Activated CD8-positive, alpha-beta T cell treated with anti-CD3 and anti-CD28 coated beads for 36 hours (primary cell): Measurements from ENCODE around the gene HJURP. TPM values are rescaled to one million over a fixed set of nuclear protein-coding genes. Genes with fewer than 3 reads are reported as not detected.

ENCODE experiments used
- ATAC-seq: fragments of 200-7000 bp; cut with Tn5 transposase; one replicate; pipeline ENCODE4 v1.10.0; 2021; ENCODE audit warnings: mild to moderate bottlenecking, moderate library complexity
- CTCF ChIA-PET: fragments of 350-600 bp; sonication (Branson Sonifier 250); formaldehyde crosslinking; loops from one replicate; lab custom pipeline; 2021; ENCODE audit warnings: antibody characterized with exemption; lab: Charles Lee
- POLR2A ChIA-PET: fragments of 350-600 bp; sonication (Branson Sonifier 250); formaldehyde crosslinking; loops from one replicate; lab custom pipeline; 2021; ENCODE audit warnings: antibody characterized with exemption; lab: Charles Lee
- DNase-seq: peaks from one replicate; pipeline ENCODE4 v3.0.0-alpha.2; 2020
- H3K27ac Mint-ChIP-seq: one replicate; pipeline ENCODE4 v1.8.0; 2021; ENCODE audit warnings: mild to moderate bottlenecking, mixed read lengths
- H3K27me3 Mint-ChIP-seq: one replicate; pipeline ENCODE4 v1.8.0; 2021; ENCODE audit warnings: mixed read lengths
- H3K36me3 Mint-ChIP-seq: one replicate; pipeline ENCODE4 v1.8.0; 2021; ENCODE audit warnings: low read depth, mixed read lengths
- H3K4me1 Mint-ChIP-seq: one replicate; pipeline ENCODE4 v1.8.0; 2021; ENCODE audit warnings: low read depth, mixed read lengths
- H3K4me3 Mint-ChIP-seq: one replicate; pipeline ENCODE4 v1.8.0; 2021; ENCODE audit warnings: mild to moderate bottlenecking, moderate library complexity, mixed read lengths
- H3K9me3 Mint-ChIP-seq: one replicate; pipeline ENCODE4 v1.8.0; 2021; ENCODE audit warnings: mixed read lengths
- CTCF ChIP-seq: fragments of 200-600 bp; IDR thresholded peaks from one replicate; pipeline ENCODE4 v1.8.0; 2022; ENCODE audit warnings: antibody characterized with exemption, mild to moderate bottlenecking
- intact Hi-C: fragments of 100-400 bp; cut with micrococcal nuclease; formaldehyde crosslinking; loops from one replicate; pipeline ENCODE4 v1.10.0; 2022
- total RNA-seq, 2 experiments: library from RNA; stranded (reverse); gene quantifications; one replicate each; pipeline ENCODE4 v1.2.3, GENCODE V29; 2021

HJURP gene
- total RNA-seq, 2 experiments from 2014 or later: 79.8 to 83.6 TPM

GRCh38 chr2:233837694-233838229, 16.6 kb downstream of the HJURP start:
- ChIA-PET POLR2A (interaction anchor here (1.4 kb wide), 1 partner anchor 17 kb away, joined by 4 read pairs; the partner anchor contains the start of gene HJURP), CTCF (interaction anchor here (0.8 to 2.5 kb wide), 3 partner anchors 20 to 171 kb away, joined by 3 to 8 read pairs (median 3); no protein-coding TSS in a partner anchor)
- Mint-ChIP-seq H3K27me3 (no peaks in the 10 kb centered on the region), H3K9me3 (no peaks in the 10 kb centered on the region), H3K4me1 (peaks cover 11% of the 10 kb centered on the region), H3K4me3 (no peak overlapping the region), H3K36me3 (peaks cover 76% of the 10 kb centered on the region), H3K27ac (no peak overlapping the region)
- TF ChIP-seq CTCF: no peak
- DNase-seq (no peak), ATAC-seq (no peak)
- intact Hi-C loops: no loop called here

- CTCF ChIA-PET: no interaction called here
- H3K27me3 Mint-ChIP-seq: no peaks in the 10 kb centered on the region
- H3K9me3 Mint-ChIP-seq: no peaks in the 10 kb centered on the region
- H3K36me3 Mint-ChIP-seq: peaks cover 65% of the 10 kb centered on the region
- H3K4me3 Mint-ChIP-seq: no peak overlapping the region
- intact Hi-C loops: no loop called here
- POLR2A ChIA-PET: no interaction called here
- no peak for ATAC-seq
- H3K4me1 Mint-ChIP-seq: peaks cover 11% of the 10 kb centered on the region
- TF ChIP-seq CTCF: no peak
- H3K27ac Mint-ChIP-seq: no peak overlapping the region
- DNase-seq: no peak
Measured at GRCh38 chr2:233836359-233836758, 18.0 kb downstream of the HJURP start.

GRCh38 chr2:233835230-233836186, 18.8 kb downstream of the HJURP start:
- Mint-ChIP-seq H3K4me3 (no peak overlapping the region), H3K36me3 (peaks cover 57% of the 10 kb centered on the region), H3K4me1 (peaks cover 8% of the 10 kb centered on the region), H3K9me3 (no peaks in the 10 kb centered on the region), H3K27me3 (no peaks in the 10 kb centered on the region), H3K27ac (no peak overlapping the region)
- intact Hi-C loops: no loop called here
- no peak for TF ChIP-seq CTCF
- POLR2A ChIA-PET: no interaction called here
- DNase-seq (no peak), ATAC-seq (no peak)
- CTCF ChIA-PET: no interaction called here

GRCh38 chr2:233833345-233833744, 21.0 kb downstream of the HJURP start:
- POLR2A ChIA-PET: interaction anchor here (1.7 kb wide), 1 partner anchor 9 kb away, joined by 4 read pairs; no protein-coding TSS in a partner anchor

More at GRCh38 chr2:233833345-233833744, 21.0 kb downstream of the HJURP start:
- Mint-ChIP-seq H3K27me3 (no peaks in the 10 kb centered on the region), H3K27ac (no peak overlapping the region), H3K9me3 (no peaks in the 10 kb centered on the region), H3K4me1 (peaks cover under 1% of the 10 kb centered on the region), H3K4me3 (no peak overlapping the region), H3K36me3 (peaks cover 35% of the 10 kb centered on the region)
- DNase-seq (no peak), ATAC-seq (no peak)
- CTCF ChIA-PET: interaction anchor here (2.1 kb wide), 1 partner anchor 24 kb away, joined by 6 read pairs; no protein-coding TSS in a partner anchor
- TF ChIP-seq CTCF: no peak
- intact Hi-C loops: no loop called here
